GM21529 (cell line): ENCODE results near the gene GPC5.
"Not testable (repeated sequence)": the region's sequence is repeated elsewhere in the genome, so short reads cannot be mapped to it uniquely, and the experiment has no call there.

Source experiments
- ATAC-seq: cut with Tn5 transposase; IDR thresholded peaks from one replicate; pipeline ENCODE4 v1.9.1; 2021; ENCODE audit not compliant: unreplicated experiment

The GPC5 gene

GRCh38 chr13:91644806-91645205 lies 246.4 kb downstream of the GPC5 start:
- no peak for ATAC-seq

- peak; percentile 68 for ATAC-seq
Measured at GRCh38 chr13:91647361-91647990, 249.1 kb downstream of the GPC5 start.

- no peak for ATAC-seq
Measured at GRCh38 chr13:91648012-91648411, 249.6 kb downstream of the GPC5 start.

- no peak for ATAC-seq
Measured at GRCh38 chr13:91649456-91649855, 251.0 kb downstream of the GPC5 start.

GRCh38 chr13:91652404-91653301 lies 254.2 kb downstream of the GPC5 start:
- no peak for ATAC-seq

- no peak for ATAC-seq
Measured at GRCh38 chr13:91655731-91656130, 257.3 kb downstream of the GPC5 start.

- ATAC-seq, result no peak
Measured at GRCh38 chr13:91657283-91657682, 258.9 kb downstream of the GPC5 start.

- no peak for ATAC-seq
Measured at GRCh38 chr13:91659256-91660075, 261.0 kb downstream of the GPC5 start.

GRCh38 chr13:91660076-91660415 lies 261.6 kb downstream of the GPC5 start:
- ATAC-seq, result no peak

GRCh38 chr13:91661692-91662490 lies 263.5 kb downstream of the GPC5 start:
- peak; percentile 70 for ATAC-seq

GRCh38 chr13:91664039-91664438 lies 265.6 kb downstream of the GPC5 start:
- no peak for ATAC-seq

GRCh38 chr13:91667486-91667885 lies 269.1 kb downstream of the GPC5 start:
- ATAC-seq, result no peak

- ATAC-seq, result no peak
Measured at GRCh38 chr13:91668866-91669495, 270.6 kb downstream of the GPC5 start.

GRCh38 chr13:91674347-91674746 lies 275.9 kb downstream of the GPC5 start:
- not testable (repeated sequence) for ATAC-seq

- ATAC-seq, result no peak
Measured at GRCh38 chr13:91684746-91685145, 286.3 kb downstream of the GPC5 start.

GRCh38 chr13:91690944-91691343 lies 292.5 kb downstream of the GPC5 start:
- no peak for ATAC-seq

GRCh38 chr13:91693466-91693865 lies 295.0 kb downstream of the GPC5 start:
- no peak for ATAC-seq

- ATAC-seq, result no peak
Measured at GRCh38 chr13:91698308-91698707, 299.9 kb downstream of the GPC5 start.

GRCh38 chr13:91698767-91699166 lies 300.3 kb downstream of the GPC5 start:
- no peak for ATAC-seq

- ATAC-seq, result no peak
Measured at GRCh38 chr13:91699863-91700262, 301.4 kb downstream of the GPC5 start.
